ENCODE results near the gene DPYSL4. TPM values are rescaled to one million over a fixed set of nuclear protein-coding genes. Genes with fewer than 3 reads are reported as not detected.
A peak's percentile ranks its signal among the peaks of the same experiment; 100 is the strongest.

Gene DPYSL4
- total RNA-seq, 1 donor from 2014 or later = 26.1 TPM

DNA sequence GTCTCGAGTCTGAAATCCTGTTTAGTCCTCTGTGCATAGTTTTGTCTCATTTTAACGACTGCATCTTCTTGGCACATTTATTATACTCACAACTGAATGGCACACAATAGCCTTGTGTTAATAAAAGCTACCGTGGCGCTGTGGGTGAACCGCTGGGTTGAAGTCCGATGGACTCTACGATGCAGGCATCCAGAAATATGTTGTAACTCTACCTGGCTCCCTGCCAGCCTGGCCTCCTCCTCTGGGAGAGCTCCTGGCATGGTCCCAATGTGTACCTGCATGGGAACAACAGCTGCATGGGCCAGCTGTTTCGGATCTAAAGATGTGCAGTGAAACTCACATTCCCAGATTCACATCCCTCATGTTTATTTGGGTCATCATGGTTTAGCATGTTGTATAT is 3.7 kb upstream of the DPYSL4 start:
- H3K9me3 ChIP-seq (ENCODE audit: insufficient read depth, low read depth, low read length) = no peaks in the 10 kb centered on the region
- peaks cover 4% of the 10 kb centered on the region for H3K4me1 Mint-ChIP-seq (ENCODE audit: low read depth, unreplicated experiment)
- H3K9me3 Mint-ChIP-seq (ENCODE audit: unreplicated experiment) = no peaks in the 10 kb centered on the region
- TF ChIP-seq EZH2 (IDR thresholded peaks at IDR 0.05; ENCODE audit: insufficient read depth, low read length) = no peak
- TF ChIP-seq, protein P1, sequence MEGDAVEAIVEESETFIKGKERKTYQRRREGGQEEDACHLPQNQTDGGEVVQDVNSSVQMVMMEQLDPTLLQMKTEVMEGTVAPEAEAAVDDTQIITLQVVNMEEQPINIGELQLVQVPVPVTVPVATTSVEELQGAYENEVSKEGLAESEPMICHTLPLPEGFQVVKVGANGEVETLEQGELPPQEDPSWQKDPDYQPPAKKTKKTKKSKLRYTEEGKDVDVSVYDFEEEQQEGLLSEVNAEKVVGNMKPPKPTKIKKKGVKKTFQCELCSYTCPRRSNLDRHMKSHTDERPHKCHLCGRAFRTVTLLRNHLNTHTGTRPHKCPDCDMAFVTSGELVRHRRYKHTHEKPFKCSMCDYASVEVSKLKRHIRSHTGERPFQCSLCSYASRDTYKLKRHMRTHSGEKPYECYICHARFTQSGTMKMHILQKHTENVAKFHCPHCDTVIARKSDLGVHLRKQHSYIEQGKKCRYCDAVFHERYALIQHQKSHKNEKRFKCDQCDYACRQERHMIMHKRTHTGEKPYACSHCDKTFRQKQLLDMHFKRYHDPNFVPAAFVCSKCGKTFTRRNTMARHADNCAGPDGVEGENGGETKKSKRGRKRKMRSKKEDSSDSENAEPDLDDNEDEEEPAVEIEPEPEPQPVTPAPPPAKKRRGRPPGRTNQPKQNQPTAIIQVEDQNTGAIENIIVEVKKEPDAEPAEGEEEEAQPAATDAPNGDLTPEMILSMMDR (IDR thresholded peaks at IDR 0.05; ENCODE audit: insufficient read depth, low read depth, low read length) = no peak
- H3K9ac ChIP-seq (ENCODE audit: low read length) = no peak overlapping the region
- no peaks in the 10 kb centered on the region for H3K36me3 Mint-ChIP-seq (ENCODE audit: low read depth, unreplicated experiment)
- DNase-seq (ENCODE audit: low read depth) = no peak
- H3K27me3 ChIP-seq (ENCODE audit: insufficient read depth, low read length) = peaks cover 31% of the 10 kb centered on the region
- H3K4me2 ChIP-seq (ENCODE audit: low read length) = no peak overlapping the region
- H3K36me3 ChIP-seq (ENCODE audit: insufficient read depth, low read length) = no peaks in the 10 kb centered on the region
- no peak overlapping the region for H3K27ac Mint-ChIP-seq (ENCODE audit: unreplicated experiment)
- no peak for FAIRE-seq
- peaks cover 57% of the 10 kb centered on the region for H3K27me3 Mint-ChIP-seq (ENCODE audit: low read depth, unreplicated experiment)
- no peak overlapping the region for H2AFZ ChIP-seq (ENCODE audit: low read depth, low read length)
- no peak overlapping the region for H3K4me3 ChIP-seq (ENCODE audit: insufficient read depth, low read depth, low read length)
- H3K27ac ChIP-seq (ENCODE audit: low read depth, low read length) = no peak overlapping the region
- peaks cover 6% of the 10 kb centered on the region for H4K20me1 ChIP-seq (ENCODE audit: insufficient read depth, low read length)
- peaks cover 6% of the 10 kb centered on the region for H3K79me2 ChIP-seq (ENCODE audit: insufficient read depth, low read length)
- peaks cover 14% of the 10 kb centered on the region for H3K4me1 ChIP-seq (ENCODE audit: insufficient read depth, low read length)
- no peak overlapping the region for H3K4me3 Mint-ChIP-seq (ENCODE audit: unreplicated experiment)

DNA sequence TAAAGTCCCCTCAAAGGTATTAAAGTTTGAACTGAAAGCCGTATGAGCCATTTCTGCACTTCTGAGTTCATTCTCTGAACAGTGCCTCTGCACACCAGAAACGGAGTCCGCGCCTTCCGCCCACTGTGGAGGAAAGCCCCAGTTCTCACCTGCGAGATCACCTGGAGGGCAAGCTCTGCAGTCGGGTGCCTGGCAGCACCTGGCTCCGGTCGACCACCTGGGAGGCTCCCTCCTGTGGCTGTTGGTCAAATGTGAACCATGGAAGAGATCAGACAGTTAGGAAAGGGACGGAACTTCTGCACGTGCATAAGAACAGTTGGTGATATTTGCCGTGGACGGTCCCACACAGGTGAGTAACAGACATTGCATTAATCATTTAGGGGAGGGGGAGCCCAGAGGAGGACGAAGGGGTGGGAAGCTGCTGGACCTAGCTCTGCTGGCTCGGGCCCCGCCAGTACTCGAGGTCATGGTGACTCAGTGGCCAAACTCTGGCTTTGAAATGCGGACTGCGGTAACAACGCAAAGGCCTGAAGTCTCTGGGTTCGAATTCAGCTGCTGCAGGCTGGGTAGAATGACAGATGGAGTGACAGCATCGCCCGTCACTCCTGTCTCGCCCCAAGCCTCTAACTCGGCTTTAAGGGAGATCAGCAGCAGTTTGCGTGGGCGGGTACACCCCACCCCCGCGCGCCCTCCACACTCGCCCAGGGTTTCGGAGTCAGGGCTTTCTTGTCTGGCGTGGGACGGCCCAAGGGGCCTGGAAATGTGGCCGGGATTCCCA is 1.7 kb upstream of the DPYSL4 start:
- H3K4me2 ChIP-seq (ENCODE audit: low read length) = no peak overlapping the region
- Mint-ChIP-seq H3K4me3 (ENCODE audit: unreplicated experiment) (peak overlapping the region; percentile 30), H3K27ac (ENCODE audit: unreplicated experiment) (peak overlapping the region; percentile 4), H3K9me3 (ENCODE audit: unreplicated experiment) (no peaks in the 10 kb centered on the region), H3K27me3 (ENCODE audit: low read depth, unreplicated experiment) (peaks cover 60% of the 10 kb centered on the region), H3K4me1 (ENCODE audit: low read depth, unreplicated experiment) (peaks cover 3% of the 10 kb centered on the region), H3K36me3 (ENCODE audit: low read depth, unreplicated experiment) (peaks cover 10% of the 10 kb centered on the region)
- TF ChIP-seq, protein P1 (IDR thresholded peaks at IDR 0.05; ENCODE audit: insufficient read depth, low read depth, low read length) = no peak
- TF ChIP-seq EZH2 (IDR thresholded peaks at IDR 0.05; ENCODE audit: insufficient read depth, low read length) = no peak
- H3K27ac ChIP-seq (ENCODE audit: low read depth, low read length) = no peak overlapping the region
- no peaks in the 10 kb centered on the region for H3K36me3 ChIP-seq (ENCODE audit: insufficient read depth, low read length)
- peaks cover 25% of the 10 kb centered on the region for H4K20me1 ChIP-seq (ENCODE audit: insufficient read depth, low read length)
- H3K9me3 ChIP-seq (ENCODE audit: insufficient read depth, low read depth, low read length) = no peaks in the 10 kb centered on the region
- H3K27me3 ChIP-seq (ENCODE audit: insufficient read depth, low read length) = peaks cover 31% of the 10 kb centered on the region
- H3K9ac ChIP-seq (ENCODE audit: low read length) = no peak overlapping the region
- peaks cover 14% of the 10 kb centered on the region for H3K4me1 ChIP-seq (ENCODE audit: insufficient read depth, low read length)
- no peak overlapping the region for H2AFZ ChIP-seq (ENCODE audit: low read depth, low read length)
- DNase-seq (ENCODE audit: low read depth) (no peak), FAIRE-seq (no peak)
- no peak overlapping the region for H3K4me3 ChIP-seq (ENCODE audit: insufficient read depth, low read depth, low read length)
- peaks cover 21% of the 10 kb centered on the region for H3K79me2 ChIP-seq (ENCODE audit: insufficient read depth, low read length)

Data from astrocyte (in vitro differentiated cells and primary cell).